ENCODE results near the gene CHST9. TPM values are rescaled to one million over a fixed set of nuclear protein-coding genes. Genes with fewer than 3 reads are reported as not detected.

CHST9 gene
- total RNA-seq, 1 donor from 2014 or later, result 0.21 TPM

DNA sequence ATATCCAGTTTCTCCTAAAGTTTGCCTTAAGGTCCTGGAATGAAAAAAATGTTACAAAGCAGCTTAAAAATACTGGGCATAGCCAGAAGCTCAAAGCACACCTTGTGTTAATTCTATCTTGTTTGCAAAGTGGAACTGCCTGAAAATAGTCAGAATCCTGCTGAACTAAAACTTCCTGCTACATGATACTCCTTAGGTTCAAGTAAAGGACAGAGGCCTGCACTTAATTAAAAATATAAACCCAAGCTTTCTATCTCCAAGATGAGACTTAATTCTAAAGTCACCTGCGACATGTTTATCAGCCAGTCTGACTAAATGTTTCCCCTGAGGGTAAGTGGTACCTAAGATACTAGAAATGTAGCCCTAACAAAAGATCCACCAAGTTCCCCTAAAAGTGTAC, 103.4 kb downstream of the CHST9 start:
- intact Hi-C loops (cut with DNase I), result no loop called here
- no peak overlapping the region for H3K4me3 ChIP-seq
- no peak for DNase-seq (ENCODE audit: low spot score in 2 of 2)
- H3K4me1 ChIP-seq, result no peaks in the 10 kb centered on the region
- H3K27ac ChIP-seq, result no peak overlapping the region
- no peaks in the 10 kb centered on the region for H3K27me3 ChIP-seq
- no peaks in the 10 kb centered on the region for H3K9me3 ChIP-seq
- TF ChIP-seq, protein P1, sequence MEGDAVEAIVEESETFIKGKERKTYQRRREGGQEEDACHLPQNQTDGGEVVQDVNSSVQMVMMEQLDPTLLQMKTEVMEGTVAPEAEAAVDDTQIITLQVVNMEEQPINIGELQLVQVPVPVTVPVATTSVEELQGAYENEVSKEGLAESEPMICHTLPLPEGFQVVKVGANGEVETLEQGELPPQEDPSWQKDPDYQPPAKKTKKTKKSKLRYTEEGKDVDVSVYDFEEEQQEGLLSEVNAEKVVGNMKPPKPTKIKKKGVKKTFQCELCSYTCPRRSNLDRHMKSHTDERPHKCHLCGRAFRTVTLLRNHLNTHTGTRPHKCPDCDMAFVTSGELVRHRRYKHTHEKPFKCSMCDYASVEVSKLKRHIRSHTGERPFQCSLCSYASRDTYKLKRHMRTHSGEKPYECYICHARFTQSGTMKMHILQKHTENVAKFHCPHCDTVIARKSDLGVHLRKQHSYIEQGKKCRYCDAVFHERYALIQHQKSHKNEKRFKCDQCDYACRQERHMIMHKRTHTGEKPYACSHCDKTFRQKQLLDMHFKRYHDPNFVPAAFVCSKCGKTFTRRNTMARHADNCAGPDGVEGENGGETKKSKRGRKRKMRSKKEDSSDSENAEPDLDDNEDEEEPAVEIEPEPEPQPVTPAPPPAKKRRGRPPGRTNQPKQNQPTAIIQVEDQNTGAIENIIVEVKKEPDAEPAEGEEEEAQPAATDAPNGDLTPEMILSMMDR (IDR thresholded peaks at IDR 0.05), result no peak
- H3K36me3 ChIP-seq, result no peaks in the 10 kb centered on the region

DNA sequence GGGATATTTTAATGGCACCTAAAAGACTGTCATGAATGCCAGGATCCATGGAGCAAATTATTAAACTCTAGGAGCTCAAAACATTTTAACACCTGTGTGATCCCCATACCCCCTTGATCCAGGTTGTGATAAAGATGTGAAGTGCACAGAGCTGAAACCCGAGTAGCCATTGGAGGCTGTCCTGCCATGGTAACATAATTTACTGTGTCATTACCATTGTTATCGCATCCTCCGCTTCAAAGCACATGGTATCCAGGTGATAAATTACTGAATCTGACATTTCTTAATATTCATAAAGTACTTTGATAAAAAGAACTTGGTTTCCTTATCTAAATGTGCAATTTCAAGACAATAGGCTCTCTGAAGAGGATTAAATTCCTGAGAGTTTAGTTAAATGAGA, 109.3 kb downstream of the CHST9 start:
- no peaks in the 10 kb centered on the region for H3K36me3 ChIP-seq
- no peak overlapping the region for H3K4me3 ChIP-seq
- no peak for DNase-seq (ENCODE audit: low spot score in 2 of 2)
- no peaks in the 10 kb centered on the region for H3K27me3 ChIP-seq
- intact Hi-C loops (cut with DNase I), result no loop called here
- TF ChIP-seq, protein P1 (IDR thresholded peaks at IDR 0.05), result no peak
- no peaks in the 10 kb centered on the region for H3K4me1 ChIP-seq
- H3K27ac ChIP-seq, result no peak overlapping the region
- no peaks in the 10 kb centered on the region for H3K9me3 ChIP-seq

DNA sequence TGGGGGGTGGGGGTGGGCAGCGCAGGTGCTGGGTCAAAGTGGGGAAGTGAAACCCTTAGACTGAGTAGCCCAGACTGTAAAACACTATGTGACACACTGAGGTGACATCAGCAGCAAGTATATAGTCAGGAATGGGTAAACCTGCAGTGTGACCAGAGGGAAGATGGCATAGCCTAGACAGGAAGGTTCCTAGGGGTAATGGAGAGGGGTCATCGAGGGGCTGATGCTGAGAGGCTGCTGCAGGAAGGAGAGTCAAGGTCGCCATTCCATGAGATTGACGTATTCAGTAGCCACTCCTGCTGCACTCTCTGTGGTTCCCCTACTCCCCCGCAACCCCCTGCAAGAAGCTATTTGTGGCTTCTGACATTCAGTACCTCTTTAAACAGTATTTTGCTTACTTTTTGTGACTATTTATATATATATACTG, 111.7 kb downstream of the CHST9 start:
- TF ChIP-seq, protein P1 (IDR thresholded peaks at IDR 0.05), result no peak
- Histone ChIP-seq H3K36me3 (no peaks in the 10 kb centered on the region), H3K27me3 (no peaks in the 10 kb centered on the region), H3K27ac (no peak overlapping the region), H3K4me1 (no peaks in the 10 kb centered on the region), H3K9me3 (no peaks in the 10 kb centered on the region), H3K4me3 (no peak overlapping the region)
- DNase-seq (ENCODE audit: low spot score in 2 of 2), result no peak
- intact Hi-C loops (cut with DNase I), result no loop called here

DNA sequence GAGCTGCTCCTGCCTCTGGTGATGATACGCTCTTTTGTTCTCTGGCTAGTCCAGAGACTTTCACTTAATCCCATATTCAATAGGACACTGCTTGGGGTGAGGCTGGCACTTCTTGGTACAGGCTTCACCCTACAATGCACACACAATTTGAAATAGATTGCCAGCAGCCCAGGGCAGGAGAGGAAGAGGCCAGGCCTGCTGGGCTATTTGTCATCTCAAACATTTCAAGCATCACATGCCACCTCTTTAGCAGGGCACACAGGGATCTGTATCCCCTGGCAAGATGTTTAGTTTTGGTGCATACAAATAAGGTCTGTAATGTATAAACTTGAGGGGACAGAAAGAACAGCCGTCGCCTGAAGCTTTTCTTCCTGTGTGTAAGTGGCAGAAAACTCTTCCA, 120.4 kb downstream of the CHST9 start:
- H3K27me3 ChIP-seq, result no peaks in the 10 kb centered on the region
- H3K36me3 ChIP-seq, result no peaks in the 10 kb centered on the region
- no peaks in the 10 kb centered on the region for H3K4me1 ChIP-seq
- H3K27ac ChIP-seq, result no peak overlapping the region
- TF ChIP-seq, protein P1 (IDR thresholded peaks at IDR 0.05), result no peak
- no peak overlapping the region for H3K4me3 ChIP-seq
- no peak for DNase-seq (ENCODE audit: low spot score in 2 of 2)
- no peaks in the 10 kb centered on the region for H3K9me3 ChIP-seq
- intact Hi-C loops (cut with DNase I), result no loop called here

DNA sequence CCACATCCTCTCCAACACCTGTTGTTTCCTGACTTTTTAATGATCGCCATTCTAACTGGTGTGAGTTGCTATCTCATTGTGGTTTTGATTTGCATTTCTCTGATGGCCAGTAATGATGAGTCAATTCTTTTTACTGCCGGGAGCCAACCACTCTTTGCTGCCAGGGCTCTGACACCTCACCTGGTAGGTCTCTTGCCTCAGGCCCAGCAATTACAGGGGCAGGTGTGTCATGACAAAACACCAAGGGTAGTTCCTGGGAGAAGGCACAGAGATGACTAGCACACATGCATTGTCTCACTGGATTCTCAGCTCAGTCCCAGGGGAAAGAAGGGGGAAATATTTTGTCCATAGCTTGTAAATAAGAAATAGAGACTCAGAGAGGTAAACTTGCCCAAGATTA, 122.3 kb downstream of the CHST9 start:
- intact Hi-C loops (cut with DNase I), result no loop called here
- H3K4me1 ChIP-seq, result no peaks in the 10 kb centered on the region
- H3K9me3 ChIP-seq, result no peaks in the 10 kb centered on the region
- no peaks in the 10 kb centered on the region for H3K36me3 ChIP-seq
- TF ChIP-seq, protein P1 (IDR thresholded peaks at IDR 0.05), result no peak
- no peak for DNase-seq (ENCODE audit: low spot score in 2 of 2)
- no peak overlapping the region for H3K4me3 ChIP-seq
- H3K27ac ChIP-seq, result no peak overlapping the region
- no peaks in the 10 kb centered on the region for H3K27me3 ChIP-seq

DNA sequence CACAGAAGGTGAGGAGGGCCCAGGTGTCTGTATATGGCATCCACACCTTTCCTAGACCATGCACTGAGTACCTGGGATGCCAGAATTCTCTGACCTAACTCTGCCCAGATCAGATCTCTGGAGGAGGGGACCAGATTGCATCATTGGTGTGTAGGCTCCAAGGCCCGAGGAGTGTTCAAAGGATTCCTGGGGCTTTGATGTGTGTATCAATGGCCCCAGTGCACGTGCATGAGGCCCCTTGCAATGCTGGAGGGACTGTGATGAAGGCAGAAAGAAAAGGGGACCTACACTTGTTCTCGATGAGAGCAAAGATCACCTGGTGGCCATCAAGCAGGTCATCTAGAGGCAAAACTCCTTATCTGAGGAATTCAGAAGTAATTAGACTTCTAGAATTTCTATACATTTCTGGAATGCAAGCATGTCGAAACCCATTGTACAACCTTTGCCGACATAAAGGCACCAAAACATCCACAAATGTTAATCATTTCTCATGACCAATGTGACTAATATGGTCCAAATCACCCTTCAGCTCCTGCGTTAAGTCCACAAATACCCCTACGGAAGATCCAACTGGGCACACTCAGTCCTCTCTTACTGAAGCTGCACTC, 123.5 kb downstream of the CHST9 start:
- H3K27me3 ChIP-seq, result no peaks in the 10 kb centered on the region
- no peak for DNase-seq (ENCODE audit: low spot score in 2 of 2)
- no peaks in the 10 kb centered on the region for H3K4me1 ChIP-seq
- TF ChIP-seq, protein P1 (IDR thresholded peaks at IDR 0.05), result no peak
- H3K9me3 ChIP-seq, result no peaks in the 10 kb centered on the region
- intact Hi-C loops (cut with DNase I), result no loop called here
- no peak overlapping the region for H3K4me3 ChIP-seq
- no peak overlapping the region for H3K27ac ChIP-seq
- no peaks in the 10 kb centered on the region for H3K36me3 ChIP-seq
